PC-9 (cell line): ENCODE results near the gene EPGN.

ENCODE experiments used
- CTCF ChIP-seq: fragments of 200-600 bp; sonication (generic); conservative IDR thresholded peaks from 2 replicates; pipeline ENCODE4 v1.6.1; 2017; ENCODE audit warnings: mixed run types, antibody characterized with exemption, mild to moderate bottlenecking, moderate library complexity
- EZH2 ChIP-seq: fragments of 200-600 bp; sonication (generic); IDR thresholded peaks from 2 replicates; pipeline ENCODE4 v1.8.0; 2017; ENCODE audit warnings: antibody characterized with exemption, low read depth

GRCh38 chr4:74316397-74316796, 8.1 kb downstream of the EPGN start:
- TF ChIP-seq CTCF (no peak), EZH2 (no peak)
